Jurkat, Clone E6-1 (cell line): ENCODE measurements around the gene FIGN.

ENCODE experiments used
- DNase-seq: peaks from one replicate; pipeline ENCODE4 v3.0.0-alpha.2; 2011; ENCODE audit warnings: low read depth, low spot score
- H3K4me3 ChIP-seq: 2 replicates; pipeline ENCODE4 v1.5.1; 2011; ENCODE audit warnings: mild to moderate bottlenecking, low read length, control low read depth, moderate library complexity

Gene FIGN

GRCh38 chr2:163595028-163595427 lies 140.8 kb downstream of the FIGN start:
- no peak for DNase-seq
- no peak overlapping the region for H3K4me3 ChIP-seq

DNA sequence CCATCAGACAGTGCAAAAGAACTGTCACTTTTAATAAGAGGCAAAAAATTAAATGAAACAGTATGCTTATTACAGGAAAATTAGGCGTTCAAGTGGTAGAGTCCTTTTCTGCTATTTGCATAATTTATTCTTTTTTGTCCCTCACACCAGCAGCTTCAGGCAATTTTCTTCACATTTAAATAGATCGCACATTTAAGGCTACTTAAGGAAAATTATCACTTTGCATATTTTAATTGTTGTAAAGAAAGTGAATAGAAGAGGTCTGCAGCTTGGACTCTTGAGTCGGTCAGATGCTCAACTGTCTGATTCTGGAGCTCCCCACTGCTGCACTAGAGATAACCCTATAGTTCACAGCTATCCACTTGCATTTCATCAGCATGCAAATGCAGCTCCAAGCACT lies 141.3 kb downstream of the FIGN start:
- no peak overlapping the region for H3K4me3 ChIP-seq
- DNase-seq = no peak

GRCh38 chr2:163593982-163594381 lies 141.8 kb downstream of the FIGN start:
- no peak for DNase-seq

GRCh38 chr2:163592954-163593622 lies 142.7 kb downstream of the FIGN start:
- no peak overlapping the region for H3K4me3 ChIP-seq
- DNase-seq = no peak

More at GRCh38 chr2:163593982-163594381, 141.8 kb downstream of the FIGN start:
- no peak overlapping the region for H3K4me3 ChIP-seq

- H3K4me3 ChIP-seq = no peak overlapping the region
- DNase-seq = no peak
Observed at GRCh38 chr2:163591461-163591860, 144.3 kb downstream of the FIGN start.

GRCh38 chr2:163580757-163581156 lies 155.1 kb downstream of the FIGN start:
- no peak overlapping the region for H3K4me3 ChIP-seq
- no peak for DNase-seq

GRCh38 chr2:163574309-163574708 lies 161.5 kb downstream of the FIGN start:
- H3K4me3 ChIP-seq = no peak overlapping the region
- DNase-seq = no peak

- H3K4me3 ChIP-seq = no peak overlapping the region
- no peak for DNase-seq
Observed at GRCh38 chr2:163573652-163574051, 162.2 kb downstream of the FIGN start.

DNA sequence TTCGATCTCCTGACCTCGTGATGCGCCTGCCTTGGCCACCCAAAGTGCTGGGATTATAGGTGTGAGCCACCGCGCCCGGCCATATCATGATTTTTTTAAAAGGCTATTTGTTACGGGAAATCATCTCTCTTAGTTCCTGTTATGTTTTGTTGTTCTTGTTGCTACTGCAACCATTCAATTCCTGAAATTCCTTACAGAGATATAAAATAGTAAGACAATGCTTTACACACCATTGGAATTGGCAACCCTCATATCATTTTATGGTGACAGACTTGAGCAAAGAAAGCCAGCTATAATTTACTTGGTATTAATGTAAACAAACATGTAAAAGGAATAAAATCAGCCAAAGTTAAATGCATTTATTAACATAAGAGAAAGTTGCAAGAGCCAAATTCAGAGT lies 163.0 kb downstream of the FIGN start:
- no peak overlapping the region for H3K4me3 ChIP-seq
- no peak for DNase-seq

- no peak overlapping the region for H3K4me3 ChIP-seq
Observed at GRCh38 chr2:163571423-163572102, 164.2 kb downstream of the FIGN start.

DNA sequence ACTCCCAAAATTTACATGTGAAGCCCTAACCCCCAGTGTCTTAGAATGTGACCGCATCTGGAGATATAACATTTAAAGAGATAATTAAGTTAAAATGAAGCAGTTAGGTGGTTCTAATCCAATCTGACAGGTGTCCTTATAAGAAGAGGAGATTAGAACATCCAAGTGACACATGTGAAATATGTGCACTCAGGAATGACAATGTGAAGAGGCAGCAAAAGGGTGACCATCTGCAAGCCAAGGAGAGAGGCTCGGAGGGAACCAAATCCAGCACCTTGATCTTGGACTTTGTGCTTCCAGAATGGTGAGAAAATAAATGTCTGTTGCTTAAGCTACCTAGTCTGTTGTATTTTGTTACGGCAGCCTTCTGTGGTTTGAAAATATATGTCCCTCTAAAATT lies 165.4 kb downstream of the FIGN start:
- H3K4me3 ChIP-seq = no peak overlapping the region
- no peak for DNase-seq

More at GRCh38 chr2:163571423-163572102, 164.2 kb downstream of the FIGN start:
- no peak for DNase-seq

- no peak overlapping the region for H3K4me3 ChIP-seq
- no peak for DNase-seq
Observed at GRCh38 chr2:163565192-163565591, 170.6 kb downstream of the FIGN start.

DNA sequence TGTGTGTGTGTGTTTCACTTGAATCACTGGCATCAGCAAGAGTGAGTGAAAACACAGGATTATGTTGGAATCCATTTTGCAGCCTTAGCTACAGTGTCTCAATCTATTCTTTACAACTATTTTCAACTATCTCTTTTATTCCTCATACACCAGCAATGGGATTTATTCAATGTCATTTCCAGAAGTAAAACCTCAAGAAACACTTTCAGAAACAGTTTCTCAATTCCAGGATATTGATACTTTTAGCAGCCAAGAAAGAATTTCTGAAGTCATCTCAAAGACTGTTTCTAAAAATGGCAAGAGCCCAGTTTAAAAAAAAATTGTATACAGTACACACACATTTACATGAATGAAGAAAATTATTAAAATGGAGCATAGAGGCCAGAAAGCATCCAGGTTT lies 171.6 kb downstream of the FIGN start:
- no peak for DNase-seq

GRCh38 chr2:163563336-163563735 lies 172.5 kb downstream of the FIGN start:
- H3K4me3 ChIP-seq = no peak overlapping the region
- no peak for DNase-seq

More for the DNA sequence above, 171.6 kb downstream of the FIGN start:
- no peak overlapping the region for H3K4me3 ChIP-seq

DNA sequence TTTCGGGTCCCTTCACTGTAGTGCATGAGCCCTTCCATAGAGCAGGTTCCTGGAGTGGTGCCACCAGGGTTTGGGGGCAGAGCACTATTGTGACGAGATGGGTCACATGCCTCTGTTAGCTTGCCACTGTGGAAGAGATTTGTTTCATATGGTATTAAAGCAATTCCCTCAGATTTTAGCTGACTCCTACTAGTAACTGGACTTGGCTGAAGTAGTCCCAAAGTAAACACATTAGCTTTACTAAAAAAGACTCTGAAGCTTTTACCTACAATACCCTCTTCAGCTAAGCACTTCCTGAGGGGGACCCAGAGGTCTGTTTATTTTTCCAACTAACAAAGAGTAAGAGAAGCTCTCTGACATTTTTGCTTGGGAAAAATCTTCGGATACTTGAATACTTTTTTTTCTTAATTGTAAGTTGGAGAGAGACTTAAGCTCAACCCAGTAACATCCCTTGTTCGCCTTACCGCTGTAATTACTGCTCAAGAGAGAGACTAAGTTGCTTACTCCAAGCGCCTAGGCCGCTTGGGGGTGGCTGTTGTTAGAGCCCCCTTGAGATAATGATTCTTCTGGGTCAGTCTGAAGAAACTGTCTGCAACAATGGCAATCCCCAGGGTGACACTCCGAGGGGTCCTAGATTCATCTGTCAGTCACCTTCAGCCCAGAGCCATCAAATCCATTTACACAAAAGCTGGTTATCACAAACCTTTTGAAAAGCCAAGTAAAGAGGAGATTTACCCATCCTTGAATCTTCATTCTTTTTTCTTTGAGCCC lies 177.4 kb downstream of the FIGN start:
- H3K4me3 ChIP-seq = no peak overlapping the region
- DNase-seq = no peak

GRCh38 chr2:163556511-163556910 lies 179.3 kb downstream of the FIGN start:
- no peak overlapping the region for H3K4me3 ChIP-seq
- DNase-seq = no peak

DNA sequence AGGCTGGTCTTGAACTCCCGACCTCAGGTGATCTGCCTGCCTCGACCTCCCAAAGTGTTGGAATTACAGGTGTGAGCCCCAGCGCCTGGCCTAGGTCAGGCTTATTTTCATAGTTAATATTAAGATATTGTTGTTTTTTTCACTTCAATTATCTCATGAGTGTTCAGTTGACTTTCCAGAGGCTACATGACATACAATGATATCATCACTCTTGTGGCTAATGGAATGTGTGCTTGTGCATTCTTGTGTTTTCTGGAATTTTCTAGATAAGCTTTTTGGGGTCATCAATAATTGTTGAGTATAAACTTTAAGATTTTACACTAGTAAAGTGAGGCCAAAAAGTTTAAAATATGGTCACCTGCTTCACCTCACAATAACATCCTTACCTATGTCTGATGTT lies 180.9 kb downstream of the FIGN start:
- no peak for DNase-seq
- no peak overlapping the region for H3K4me3 ChIP-seq

- DNase-seq = no peak
- H3K4me3 ChIP-seq = no peak overlapping the region
Observed at GRCh38 chr2:163553601-163554000, 182.2 kb downstream of the FIGN start.

DNA sequence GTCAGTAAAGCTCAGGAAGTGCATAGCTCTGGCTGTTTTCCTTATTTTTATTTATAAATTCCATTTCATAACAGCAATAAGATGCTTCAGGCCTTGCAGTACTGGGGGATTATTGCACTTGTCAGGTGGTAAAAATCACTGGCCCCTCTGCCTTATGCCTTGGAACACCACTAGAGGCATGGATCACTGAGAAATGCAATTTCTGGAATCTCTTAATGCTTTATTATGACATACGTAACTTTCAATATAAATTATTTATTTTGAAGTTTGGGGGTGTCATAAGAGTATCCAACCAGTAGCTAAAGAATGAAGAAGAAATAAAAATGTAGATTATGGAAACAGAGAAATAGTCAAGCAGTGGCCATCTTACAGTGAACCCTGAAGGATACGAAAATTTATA lies 183.1 kb downstream of the FIGN start:
- no peak for DNase-seq
- no peak overlapping the region for H3K4me3 ChIP-seq
